ENCODE data around the gene INVS.

The INVS gene

DNA sequence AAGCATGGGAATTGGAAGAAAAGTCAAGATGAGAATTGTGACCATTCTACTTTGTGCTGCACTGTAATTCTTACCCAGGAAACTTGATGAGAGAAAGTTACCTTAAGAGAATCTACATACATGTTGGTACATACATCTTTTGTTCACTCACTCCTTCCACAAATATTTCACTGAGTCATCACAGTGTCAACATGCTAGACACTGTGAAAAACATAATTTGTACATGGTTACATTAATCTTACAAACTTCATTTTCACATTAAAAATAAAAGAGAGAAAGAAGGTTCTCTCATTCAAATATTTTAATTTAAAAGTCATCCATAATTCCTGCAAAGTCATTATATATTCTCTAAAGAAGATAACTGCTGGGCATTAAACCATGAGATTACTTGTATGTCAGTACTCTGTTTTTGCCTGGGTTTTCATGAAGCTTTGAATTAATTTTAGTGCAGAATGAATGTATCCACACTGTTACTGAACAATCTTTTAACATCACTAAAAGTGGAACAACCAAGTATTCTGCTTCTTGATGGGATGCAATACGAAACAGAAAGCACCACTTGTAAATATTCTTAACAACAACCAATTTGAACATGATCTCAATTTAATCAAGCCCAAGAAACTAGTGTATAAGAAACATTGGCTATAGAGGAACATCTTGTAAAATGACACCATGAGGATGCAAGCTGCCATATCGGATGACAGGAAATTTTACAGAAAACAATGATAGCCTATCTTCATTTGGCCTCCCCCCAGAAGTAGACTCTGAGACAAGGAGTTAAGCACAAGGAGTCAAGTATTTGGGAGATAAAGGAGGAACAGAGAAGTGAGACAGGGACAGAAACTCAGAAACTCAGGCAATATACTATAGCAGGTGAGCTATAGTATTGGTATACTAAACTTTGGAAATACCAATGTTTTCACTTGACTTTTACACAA, 28.7 kb upstream of the INVS start:
- Histone ChIP-seq H2AFZ (ENCODE audit: low read length) (no peak overlapping the region), H3K36me3 (replicated peaks; ENCODE audit: insufficient read depth, low read length) (no peaks in the 10 kb centered on the region), H3K27me3 (replicated peaks; ENCODE audit: insufficient read depth, low read length) (no peaks in the 10 kb centered on the region), H3K9ac (ENCODE audit: low read length) (no peak overlapping the region), H3K79me2 (ENCODE audit: low read length) (peaks cover 66% of the 10 kb centered on the region), H4K20me1 (ENCODE audit: insufficient read depth, low read length) (no peaks in the 10 kb centered on the region), H3K4me1 (ENCODE audit: low read length) (peaks cover 10% of the 10 kb centered on the region; the same call in 1 of the 2 replicates), H3F3A (ENCODE audit: insufficient read depth, low read length) (0 out of 2 replicates have a peak, but pooled peaks cover 5% of the 10 kb centered on the region), H3K4me2 (ENCODE audit: low read depth, low read length) (no peak overlapping the region), H3K27ac (ENCODE audit: low read length) (no peak overlapping the region), H3K9me3 (replicated peaks; ENCODE audit: insufficient read depth, low read length) (no peaks in the 10 kb centered on the region), H3K9me2 (replicated peaks; ENCODE audit: insufficient read depth, low read length) (no peaks in the 10 kb centered on the region), H3K4me3 (ENCODE audit: low read length) (no peak overlapping the region)
- no peak for TF ChIP-seq CTCF (IDR thresholded peaks at IDR 0.05; ENCODE audit: low read length)
- no peak for TF ChIP-seq EZH2phosphoT487 (IDR thresholded peaks at IDR 0.05; ENCODE audit: low read length)
- no peak for TF ChIP-seq EZH2 (optimal IDR thresholded peaks at IDR 0.05; ENCODE audit: low read depth, low read length)
- DNase-seq = no peak

- Histone ChIP-seq H3K27ac (ENCODE audit: low read length) (no peak overlapping the region), H3F3A (ENCODE audit: insufficient read depth, low read length) (0 out of 2 replicates have a peak, but pooled peaks cover 5% of the 10 kb centered on the region), H3K27me3 (replicated peaks; ENCODE audit: insufficient read depth, low read length) (no peaks in the 10 kb centered on the region), H3K4me1 (ENCODE audit: low read length) (peaks cover 10% of the 10 kb centered on the region; the same call in 1 of the 2 replicates), H3K36me3 (replicated peaks; ENCODE audit: insufficient read depth, low read length) (no peaks in the 10 kb centered on the region), H3K4me2 (ENCODE audit: low read depth, low read length) (no peak overlapping the region), H4K20me1 (ENCODE audit: insufficient read depth, low read length) (no peaks in the 10 kb centered on the region), H3K79me2 (ENCODE audit: low read length) (peaks cover 65% of the 10 kb centered on the region), H3K9me2 (replicated peaks; ENCODE audit: insufficient read depth, low read length) (no peaks in the 10 kb centered on the region), H2AFZ (ENCODE audit: low read length) (no peak overlapping the region), H3K9ac (ENCODE audit: low read length) (no peak overlapping the region), H3K9me3 (replicated peaks; ENCODE audit: insufficient read depth, low read length) (no peaks in the 10 kb centered on the region), H3K4me3 (ENCODE audit: low read length) (no peak overlapping the region)
- no peak for TF ChIP-seq EZH2 (optimal IDR thresholded peaks at IDR 0.05; ENCODE audit: low read depth, low read length)
- no peak for TF ChIP-seq CTCF (IDR thresholded peaks at IDR 0.05; ENCODE audit: low read length)
- TF ChIP-seq EZH2phosphoT487 (IDR thresholded peaks at IDR 0.05; ENCODE audit: low read length) = no peak
- DNase-seq = no peak
Measured at GRCh38 chr9:100071271-100071670, 27.8 kb upstream of the INVS start.

GRCh38 chr9:100072805-100073204, 26.2 kb upstream of the INVS start:
- Histone ChIP-seq H3K4me3 (ENCODE audit: low read length) (no peak overlapping the region), H3K9me3 (replicated peaks; ENCODE audit: insufficient read depth, low read length) (no peaks in the 10 kb centered on the region), H3K9me2 (replicated peaks; ENCODE audit: insufficient read depth, low read length) (no peaks in the 10 kb centered on the region), H3K4me1 (ENCODE audit: low read length) (0 out of 2 replicates have a peak, but pooled peaks cover 4% of the 10 kb centered on the region), H4K20me1 (ENCODE audit: insufficient read depth, low read length) (no peaks in the 10 kb centered on the region), H3K4me2 (ENCODE audit: low read depth, low read length) (no peak overlapping the region), H3K27ac (ENCODE audit: low read length) (no peak overlapping the region), H3K9ac (ENCODE audit: low read length) (no peak overlapping the region), H3F3A (ENCODE audit: insufficient read depth, low read length) (no peaks in the 10 kb centered on the region), H3K36me3 (replicated peaks; ENCODE audit: insufficient read depth, low read length) (no peaks in the 10 kb centered on the region), H3K79me2 (ENCODE audit: low read length) (peaks cover 80% of the 10 kb centered on the region), H3K27me3 (replicated peaks; ENCODE audit: insufficient read depth, low read length) (no peaks in the 10 kb centered on the region), H2AFZ (ENCODE audit: low read length) (no peak overlapping the region)
- TF ChIP-seq EZH2 (optimal IDR thresholded peaks at IDR 0.05; ENCODE audit: low read depth, low read length) = no peak
- TF ChIP-seq EZH2phosphoT487 (IDR thresholded peaks at IDR 0.05; ENCODE audit: low read length) = no peak
- TF ChIP-seq CTCF (IDR thresholded peaks at IDR 0.05; ENCODE audit: low read length) = no peak
- no peak for DNase-seq
